SK-N-SH (cell line): ENCODE measurements around the gene TRMT44. TPM values are rescaled to one million over a fixed set of nuclear protein-coding genes. Genes with fewer than 3 reads are reported as not detected.

Experiments used
- CTCF ChIA-PET: fragments of 300-600, 350-600 bp; formaldehyde crosslinking; extraction: SDS; loops from one replicate; lab custom pipeline; 2021; lab: Yijun Ruan, JAX
- POLR2A ChIA-PET: fragments of 350-600 bp; sonication (Branson Sonifier 250); formaldehyde crosslinking; extraction: SDS; loops from one replicate; lab custom pipeline; 2020; ENCODE audit warnings: antibody characterized with exemption, inconsistent platforms; lab: Yijun Ruan, JAX
- DNase-seq: peaks from one replicate; pipeline ENCODE4 v3.0.0; 2012
- H2AFZ ChIP-seq: fragments of 200-600 bp; sonication (generic); 2 replicates; pipeline ENCODE4 v1.8.1; 2016; ENCODE audit warnings: antibody characterized with exemption, mild to moderate bottlenecking, low read depth
- H3F3A ChIP-seq: fragments of 200-600 bp; sonication (generic); replicated peaks from 2 replicates; pipeline ENCODE3; 2016; ENCODE audit warnings: antibody characterized with exemption, mild to moderate bottlenecking; ENCODE audit not compliant: insufficient read depth
- H3K27ac ChIP-seq, 2 experiments: fragments of 200-500 bp in 1 of 2; fragments of 200-600 bp in 1 of 2; sonication (Bioruptor generic) in 1 of 2; sonication (generic), shearing (Covaris generic) in 1 of 2; 2 replicates each; pipeline versions ENCODE4 v1.5.1 to v1.6.1; 2014 to 2016; ENCODE audit warnings: low read depth in 2 of 2, inconsistent platforms in 1 of 2, low read length in 1 of 2, mild to moderate bottlenecking in 1 of 2, mixed read lengths in 1 of 2
- H3K27me3 ChIP-seq: fragments of 200-600 bp; sonication (generic), shearing (Covaris generic); 2 replicates; pipeline ENCODE4 v1.6.1; 2016; ENCODE audit warnings: mixed run types; ENCODE audit not compliant: insufficient read depth
- H3K36me3 ChIP-seq, 2 experiments: fragments of 200-500 bp in 1 of 2; fragments of 200-600 bp in 1 of 2; sonication (Bioruptor generic) in 1 of 2; sonication (generic) in 1 of 2; replicated peaks in 1 of 2; 2 replicates each; pipeline versions ENCODE3 to v1.5.1; 2014 to 2016; ENCODE audit warnings: low read length in 1 of 2, mild to moderate bottlenecking in 1 of 2; ENCODE audit not compliant: insufficient read depth in 2 of 2, control insufficient read depth in 1 of 2
- H3K4me1 ChIP-seq, 2 experiments: fragments of 200-500 bp in 1 of 2; fragments of 200-600 bp in 1 of 2; sonication (Bioruptor generic) in 1 of 2; sonication (generic), shearing (Covaris generic) in 1 of 2; 2 replicates each; pipeline versions ENCODE4 v1.5.1 to v1.6.1; 2014 to 2016; ENCODE audit warnings: low read depth in 1 of 2, low read length in 1 of 2, mixed run types in 1 of 2; ENCODE audit not compliant: insufficient read depth in 2 of 2, control insufficient read depth in 1 of 2
- H3K4me2 ChIP-seq: fragments of 200-600 bp; sonication (generic), shearing (Covaris generic); 2 replicates; pipeline ENCODE4 v1.6.1; 2017; ENCODE audit warnings: mixed run types
- H3K4me3 ChIP-seq, 2 experiments: fragments of 200-500 bp in 1 of 2; fragments of 200-600 bp in 1 of 2; sonication (Bioruptor generic) in 1 of 2; sonication (generic), shearing (Covaris generic) in 1 of 2; 2 replicates each; pipeline versions ENCODE4 v1.5.1 to v1.8.1; 2014 to 2016; ENCODE audit warnings: low read depth in 2 of 2, inconsistent platforms in 1 of 2, low read length in 1 of 2, mild to moderate bottlenecking in 1 of 2, mixed read lengths in 1 of 2, moderate library complexity in 1 of 2
- H3K79me2 ChIP-seq: fragments of 200-600 bp; sonication (generic); 2 replicates; pipeline ENCODE4 v1.8.1; 2017; ENCODE audit warnings: mild to moderate bottlenecking; ENCODE audit not compliant: insufficient read depth
- H3K9ac ChIP-seq: fragments of 200-600 bp; sonication (generic); 2 replicates; pipeline ENCODE4 v1.6.1; 2017; ENCODE audit warnings: mixed run types
- H3K9me2 ChIP-seq: fragments of 200-600 bp; sonication (generic); 2 replicates; pipeline ENCODE4 v1.6.1; 2017; ENCODE audit warnings: mixed run types
- H3K9me3 ChIP-seq: fragments of 200-600 bp; sonication (generic); 2 replicates; pipeline ENCODE4 v1.6.1; 2017; ENCODE audit warnings: mixed run types, mild to moderate bottlenecking, moderate library complexity
- H4K20me1 ChIP-seq: fragments of 200-600 bp; sonication (generic); 2 replicates; pipeline ENCODE4 v1.6.1; 2017; ENCODE audit warnings: mild to moderate bottlenecking, mixed run types; ENCODE audit not compliant: insufficient read depth
- ELF1 ChIP-seq: IDR thresholded peaks from 2 replicates; pipeline ENCODE4 v1.4.0; 2012
- GABPA ChIP-seq: IDR thresholded peaks from 2 replicates; pipeline ENCODE4 v1.4.0; 2012; ENCODE audit warnings: low read depth, mild to moderate bottlenecking
- GATA2 ChIP-seq: sonication (generic); formaldehyde crosslinking; IDR thresholded peaks from 2 replicates; pipeline ENCODE4 v1.5.0; 2020; ENCODE audit warnings: mild to moderate bottlenecking, missing genetic modification reagents
- JUND ChIP-seq: IDR thresholded peaks from 2 replicates; pipeline ENCODE4 v1.4.0; 2012
- MEF2A ChIP-seq: IDR thresholded peaks from 2 replicates; pipeline ENCODE4 v1.4.0; 2012; ENCODE audit warnings: low read depth, borderline replicate concordance
- MXI1 ChIP-seq: IDR thresholded peaks from 2 replicates; pipeline ENCODE4 v1.6.1; 2012; ENCODE audit warnings: mild to moderate bottlenecking, low read depth, low read length, improper control_type of control experiment
- NFIC ChIP-seq: IDR thresholded peaks from 2 replicates; pipeline ENCODE4 v1.4.0; 2012; ENCODE audit warnings: borderline replicate concordance
- RFX5 ChIP-seq: IDR thresholded peaks from 2 replicates; pipeline ENCODE4 v1.6.1; 2012; ENCODE audit warnings: mild to moderate bottlenecking, improper control_type of control experiment, low read length
- TAF1 ChIP-seq: IDR thresholded peaks from 2 replicates; pipeline ENCODE4 v1.6.1; 2012; ENCODE audit warnings: low read depth, mild to moderate bottlenecking, low read length, moderate library complexity, borderline replicate concordance
- YY1 ChIP-seq: IDR thresholded peaks from 2 replicates; pipeline ENCODE4 v1.4.0; 2012; ENCODE audit warnings: low read depth, mild to moderate bottlenecking
- WGBS: methylation state at CpG from one replicate; pipeline ENCODE4 v1.1.6; 2017; ENCODE audit warnings: low lambda C conversion rate; 5-methylcytosine and 5-hydroxymethylcytosine counted together
- polyA plus RNA-seq, 3 experiments: library from polyadenylated mRNA; depleted of rRNA; stranded (reverse); fragments of >200 nt; gene quantifications; 2 replicates each; pipeline ENCODE4 v1.2.3, GENCODE V29; 2012
- TF ChIP-seq, protein P1 (sequence below): IDR thresholded peaks from 2 replicates; pipeline ENCODE4 v1.6.1; 2012; ENCODE audit warnings: mild to moderate bottlenecking, low read depth, low read length, moderate library complexity
- TF ChIP-seq, protein P2 (sequence below): IDR thresholded peaks from 2 replicates; pipeline ENCODE4 v1.4.0; 2012; ENCODE audit warnings: low read depth, borderline replicate concordance
- TF ChIP-seq, protein P3 (sequence below): IDR thresholded peaks from 2 replicates; pipeline ENCODE4; 2012
- TF ChIP-seq, protein P4 (sequence below): IDR thresholded peaks from 2 replicates; pipeline ENCODE4 v1.4.0; 2012; ENCODE audit warnings: low read depth, borderline replicate concordance
- TF ChIP-seq, protein P5 (sequence below): IDR thresholded peaks from 2 replicates; pipeline ENCODE4 v1.4.0; 2012; ENCODE audit warnings: low read depth

Gene TRMT44
- polyA plus RNA-seq, 1 of the 3 experiments (the other 2 are of a cell fraction), result 6.0 TPM

DNA sequence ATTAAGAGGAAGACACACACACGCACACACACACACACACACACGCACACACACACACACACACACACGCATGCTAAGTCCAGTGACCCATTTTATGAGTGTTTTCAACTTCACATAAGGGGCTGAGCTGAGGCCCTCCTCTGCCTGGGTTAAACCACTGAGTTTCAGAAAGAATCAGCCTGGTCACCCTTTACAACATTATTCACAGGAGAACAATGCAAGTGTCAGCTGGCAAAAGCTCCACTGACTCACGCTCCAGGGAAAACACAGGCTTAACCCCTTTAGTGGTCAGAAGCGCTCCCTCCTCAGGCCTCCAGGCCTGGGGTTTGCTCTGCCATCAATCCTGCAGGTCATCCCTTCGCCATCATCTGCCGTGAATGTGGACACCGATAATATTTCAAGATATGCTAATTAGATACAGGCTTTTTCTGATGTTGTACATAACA, 47.0 kb upstream of the TRMT44 start (continued):
- TF ChIP-seq RFX5, result no peak
- TF ChIP-seq, protein P1, sequence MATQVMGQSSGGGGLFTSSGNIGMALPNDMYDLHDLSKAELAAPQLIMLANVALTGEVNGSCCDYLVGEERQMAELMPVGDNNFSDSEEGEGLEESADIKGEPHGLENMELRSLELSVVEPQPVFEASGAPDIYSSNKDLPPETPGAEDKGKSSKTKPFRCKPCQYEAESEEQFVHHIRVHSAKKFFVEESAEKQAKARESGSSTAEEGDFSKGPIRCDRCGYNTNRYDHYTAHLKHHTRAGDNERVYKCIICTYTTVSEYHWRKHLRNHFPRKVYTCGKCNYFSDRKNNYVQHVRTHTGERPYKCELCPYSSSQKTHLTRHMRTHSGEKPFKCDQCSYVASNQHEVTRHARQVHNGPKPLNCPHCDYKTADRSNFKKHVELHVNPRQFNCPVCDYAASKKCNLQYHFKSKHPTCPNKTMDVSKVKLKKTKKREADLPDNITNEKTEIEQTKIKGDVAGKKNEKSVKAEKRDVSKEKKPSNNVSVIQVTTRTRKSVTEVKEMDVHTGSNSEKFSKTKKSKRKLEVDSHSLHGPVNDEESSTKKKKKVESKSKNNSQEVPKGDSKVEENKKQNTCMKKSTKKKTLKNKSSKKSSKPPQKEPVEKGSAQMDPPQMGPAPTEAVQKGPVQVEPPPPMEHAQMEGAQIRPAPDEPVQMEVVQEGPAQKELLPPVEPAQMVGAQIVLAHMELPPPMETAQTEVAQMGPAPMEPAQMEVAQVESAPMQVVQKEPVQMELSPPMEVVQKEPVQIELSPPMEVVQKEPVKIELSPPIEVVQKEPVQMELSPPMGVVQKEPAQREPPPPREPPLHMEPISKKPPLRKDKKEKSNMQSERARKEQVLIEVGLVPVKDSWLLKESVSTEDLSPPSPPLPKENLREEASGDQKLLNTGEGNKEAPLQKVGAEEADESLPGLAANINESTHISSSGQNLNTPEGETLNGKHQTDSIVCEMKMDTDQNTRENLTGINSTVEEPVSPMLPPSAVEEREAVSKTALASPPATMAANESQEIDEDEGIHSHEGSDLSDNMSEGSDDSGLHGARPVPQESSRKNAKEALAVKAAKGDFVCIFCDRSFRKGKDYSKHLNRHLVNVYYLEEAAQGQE, result 0 out of 2 replicates have a peak, but pooled peaks have one; percentile 24
- TF ChIP-seq GATA2, result peak; percentile 89
- TF ChIP-seq, protein P2, sequence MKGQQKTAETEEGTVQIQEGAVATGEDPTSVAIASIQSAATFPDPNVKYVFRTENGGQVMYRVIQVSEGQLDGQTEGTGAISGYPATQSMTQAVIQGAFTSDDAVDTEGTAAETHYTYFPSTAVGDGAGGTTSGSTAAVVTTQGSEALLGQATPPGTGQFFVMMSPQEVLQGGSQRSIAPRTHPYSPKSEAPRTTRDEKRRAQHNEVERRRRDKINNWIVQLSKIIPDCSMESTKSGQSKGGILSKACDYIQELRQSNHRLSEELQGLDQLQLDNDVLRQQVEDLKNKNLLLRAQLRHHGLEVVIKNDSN, result no peak
- TF ChIP-seq ELF1, result no peak
- no peak for TF ChIP-seq TAF1
- TF ChIP-seq, protein P3, sequence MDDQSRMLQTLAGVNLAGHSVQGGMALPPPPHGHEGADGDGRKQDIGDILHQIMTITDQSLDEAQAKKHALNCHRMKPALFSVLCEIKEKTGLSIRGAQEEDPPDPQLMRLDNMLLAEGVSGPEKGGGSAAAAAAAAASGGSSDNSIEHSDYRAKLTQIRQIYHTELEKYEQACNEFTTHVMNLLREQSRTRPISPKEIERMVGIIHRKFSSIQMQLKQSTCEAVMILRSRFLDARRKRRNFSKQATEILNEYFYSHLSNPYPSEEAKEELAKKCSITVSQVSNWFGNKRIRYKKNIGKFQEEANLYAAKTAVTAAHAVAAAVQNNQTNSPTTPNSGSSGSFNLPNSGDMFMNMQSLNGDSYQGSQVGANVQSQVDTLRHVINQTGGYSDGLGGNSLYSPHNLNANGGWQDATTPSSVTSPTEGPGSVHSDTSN, result peak; percentile 90
- peak; percentile 89 for TF ChIP-seq NFIC
- TF ChIP-seq YY1, result no peak
- no peak for TF ChIP-seq MEF2A
- no peak for TF ChIP-seq GABPA
- peak; percentile 96 for TF ChIP-seq JUND
- TF ChIP-seq, protein P4, sequence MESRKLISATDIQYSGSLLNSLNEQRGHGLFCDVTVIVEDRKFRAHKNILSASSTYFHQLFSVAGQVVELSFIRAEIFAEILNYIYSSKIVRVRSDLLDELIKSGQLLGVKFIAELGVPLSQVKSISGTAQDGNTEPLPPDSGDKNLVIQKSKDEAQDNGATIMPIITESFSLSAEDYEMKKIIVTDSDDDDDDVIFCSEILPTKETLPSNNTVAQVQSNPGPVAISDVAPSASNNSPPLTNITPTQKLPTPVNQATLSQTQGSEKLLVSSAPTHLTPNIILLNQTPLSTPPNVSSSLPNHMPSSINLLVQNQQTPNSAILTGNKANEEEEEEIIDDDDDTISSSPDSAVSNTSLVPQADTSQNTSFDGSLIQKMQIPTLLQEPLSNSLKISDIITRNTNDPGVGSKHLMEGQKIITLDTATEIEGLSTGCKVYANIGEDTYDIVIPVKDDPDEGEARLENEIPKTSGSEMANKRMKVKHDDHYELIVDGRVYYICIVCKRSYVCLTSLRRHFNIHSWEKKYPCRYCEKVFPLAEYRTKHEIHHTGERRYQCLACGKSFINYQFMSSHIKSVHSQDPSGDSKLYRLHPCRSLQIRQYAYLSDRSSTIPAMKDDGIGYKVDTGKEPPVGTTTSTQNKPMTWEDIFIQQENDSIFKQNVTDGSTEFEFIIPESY, result no peak
- TF ChIP-seq, protein P5, sequence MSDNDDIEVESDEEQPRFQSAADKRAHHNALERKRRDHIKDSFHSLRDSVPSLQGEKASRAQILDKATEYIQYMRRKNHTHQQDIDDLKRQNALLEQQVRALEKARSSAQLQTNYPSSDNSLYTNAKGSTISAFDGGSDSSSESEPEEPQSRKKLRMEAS, result peak; percentile 72

DNA sequence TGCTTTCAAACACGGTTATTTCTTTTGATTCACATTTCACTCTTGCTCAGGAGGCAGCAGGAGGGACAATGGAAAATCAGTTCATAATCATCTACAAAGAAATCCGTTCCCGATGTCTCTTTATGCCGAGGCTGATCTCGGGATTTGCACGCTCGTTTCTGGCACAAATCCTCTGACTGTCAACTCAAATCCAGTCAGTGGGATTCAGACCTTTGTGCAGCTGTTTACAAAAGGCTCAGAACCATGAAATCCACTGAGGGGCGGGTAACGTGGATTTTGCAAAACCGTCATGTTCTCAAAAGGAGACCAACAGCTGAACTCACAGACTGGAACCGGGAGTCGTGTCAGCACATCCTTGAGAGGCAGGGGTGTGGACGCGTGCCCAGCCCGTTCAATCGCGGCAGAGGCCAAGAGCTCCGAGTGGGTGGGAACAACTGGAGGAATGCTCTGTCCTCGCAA, 46.5 kb upstream of the TRMT44 start:
- H3K27ac ChIP-seq, result peak overlapping the region; percentile 86 to 88
- WGBS, result 56% methylated on average over 17 of the region's 19 CpGs
- H3K27me3 ChIP-seq, result no peaks in the 10 kb centered on the region
- H4K20me1 ChIP-seq, result no peaks in the 10 kb centered on the region
- no peak for DNase-seq
- ChIA-PET POLR2A (interaction anchor here (0.9 to 1.4 kb wide), 2 partner anchors 8 to 35 kb away, joined by 3 read pairs; no protein-coding TSS in a partner anchor), CTCF (interaction anchor here (0.8 to 6.8 kb wide), 8 partner anchors 9 to 217 kb away, joined by 3 to 41 read pairs (median 6); partner anchors contain the start of gene SH3TC1)
- H3K4me2 ChIP-seq, result peak overlapping the region; percentile 50; the same call in 1 of the 2 replicates
- no peaks in the 10 kb centered on the region for H3K9me3 ChIP-seq
- TF ChIP-seq NFIC (no peak), MXI1 (peak; percentile 5; the same call in 1 of the 2 replicates)
- no peaks in the 10 kb centered on the region for H3K9me2 ChIP-seq
- peaks cover 14 to 44% of the 10 kb centered on the region in 2 experiments for H3K4me1 ChIP-seq
- H3K4me3 ChIP-seq, result no peak overlapping the region
- peaks cover 17 to 23% of the 10 kb centered on the region in 2 experiments for H3K36me3 ChIP-seq
- peaks cover 12% of the 10 kb centered on the region for H3F3A ChIP-seq
- no peak overlapping the region for H2AFZ ChIP-seq
- H3K79me2 ChIP-seq, result no peaks in the 10 kb centered on the region
- peak overlapping the region; percentile 23; the same call in 1 of the 2 replicates for H3K9ac ChIP-seq
